Breast epithelium (tissue), 4 donors: ENCODE data around the gene CSMD2. TPM values are rescaled to one million over a fixed set of nuclear protein-coding genes. Genes with fewer than 3 reads are reported as not detected.

Source experiments
- DNase-seq, 2 donors: peaks; one replicate each; pipeline ENCODE4 v3.0.0-alpha.2; 2019; ENCODE audit warnings: low spot score in 2 of 2
- H3K27ac ChIP-seq, 2 donors: fragments of 200-600 bp; sonication (generic) in 1 of 2; one replicate each; pipeline ENCODE4 v1.5.1; 2016 to 2019; ENCODE audit warnings: mild to moderate bottlenecking in 1 of 2
- H3K27me3 ChIP-seq, 2 donors: fragments of 200-600 bp; sonication (generic) in 1 of 2; one replicate each; pipeline versions ENCODE4 v1.5.1 to v1.6.0; 2017 to 2019; ENCODE audit warnings: control low read depth in 1 of 2, mild to moderate bottlenecking in 1 of 2
- H3K36me3 ChIP-seq: fragments of 200-600 bp; one replicate; pipeline ENCODE4 v1.5.1; 2019
- H3K4me1 ChIP-seq, 2 donors: fragments of 200-600 bp; sonication (generic); one replicate each; pipeline ENCODE4 v1.5.1; 2016 to 2019; ENCODE audit warnings: control low read depth in 1 of 2
- H3K4me3 ChIP-seq, 3 donors: fragments of 200-600 bp; sonication (generic); 1 replicate in 2 of 3; 2 replicates in 1 of 3; pipeline ENCODE4 v1.5.1; 2016 to 2019; ENCODE audit warnings: mild to moderate bottlenecking in 3 of 3, moderate library complexity in 2 of 3
- H3K9me3 ChIP-seq, 2 donors: fragments of 200-600 bp; sonication (generic) in 1 of 2; one replicate each; pipeline ENCODE4 v1.5.1; 2016 to 2019; ENCODE audit warnings: control low read depth in 1 of 2
- CTCF ChIP-seq, 3 donors: fragments of 450-650 bp; IDR thresholded peaks; one replicate each; pipeline ENCODE4 v1.5.1; 2016 to 2017; ENCODE audit warnings: antibody characterized with exemption in 3 of 3, mild to moderate bottlenecking in 3 of 3, moderate library complexity in 3 of 3
- POLR2A ChIP-seq: fragments of 450-650 bp; IDR thresholded peaks from one replicate; pipeline ENCODE4 v1.6.1; 2016; ENCODE audit warnings: antibody characterized with exemption, mild to moderate bottlenecking, moderate library complexity
- POLR2AphosphoS5 ChIP-seq, 3 donors: sonication (generic); formaldehyde crosslinking; IDR thresholded peaks; one replicate each; pipeline ENCODE4 v1.6.1; 2017; ENCODE audit warnings: antibody characterized with exemption in 3 of 3
- intact Hi-C: fragments of 100-400 bp; cut with DNase I; formaldehyde crosslinking; loops from one replicate; pipeline ENCODE4 v1.15.1; 2023; ENCODE audit warnings: low total_unique reads
- total RNA-seq, 3 donors: library from RNA; depleted of rRNA; stranded (reverse); fragments of >200 nt; gene quantifications; one replicate each; pipeline ENCODE4 v1.1.0, GENCODE V29; 2016

The CSMD2 gene
- total RNA-seq, 3 donors from 2014 or later, result 0.33 to 2.6 (median 0.44) TPM

- intact Hi-C loops, result no loop called here
- H3K27me3 ChIP-seq, result no peaks in the 10 kb centered on the region
- H3K9me3 ChIP-seq, result no peaks in the 10 kb centered on the region
- H3K36me3 ChIP-seq, result no peaks in the 10 kb centered on the region
- TF ChIP-seq CTCF (IDR thresholded peaks at IDR 0.05) (no peak), POLR2A (no peak), POLR2AphosphoS5 (IDR thresholded peaks at IDR 0.05) (no peak)
- H3K27ac ChIP-seq, result no peak overlapping the region
- no peak overlapping the region for H3K4me3 ChIP-seq
- no peaks in the 10 kb centered on the region for H3K4me1 ChIP-seq
- no peak for DNase-seq
Observed at GRCh38 chr1:33814166-33814565, 350.9 kb downstream of the CSMD2 start.

GRCh38 chr1:33810571-33810970, 354.5 kb downstream of the CSMD2 start:
- intact Hi-C loops, result no loop called here
- no peaks in the 10 kb centered on the region for H3K27me3 ChIP-seq
- no peak for TF ChIP-seq POLR2AphosphoS5 (IDR thresholded peaks at IDR 0.05)
- no peak for TF ChIP-seq CTCF (IDR thresholded peaks at IDR 0.05)
- no peak for TF ChIP-seq POLR2A
- H3K27ac ChIP-seq, result no peak overlapping the region
- DNase-seq, result no peak
- no peak overlapping the region for H3K4me3 ChIP-seq
- no peaks in the 10 kb centered on the region for H3K36me3 ChIP-seq
- H3K9me3 ChIP-seq, result peaks cover 0 to 3% of the 10 kb centered on the region in 2 donors
- no peaks in the 10 kb centered on the region for H3K4me1 ChIP-seq

- DNase-seq, result no peak
- no peak overlapping the region for H3K27ac ChIP-seq
- intact Hi-C loops, result no loop called here
- peaks cover 0 to 3% of the 10 kb centered on the region in 2 donors for H3K9me3 ChIP-seq
- no peaks in the 10 kb centered on the region for H3K4me1 ChIP-seq
- no peak overlapping the region for H3K4me3 ChIP-seq
- no peaks in the 10 kb centered on the region for H3K36me3 ChIP-seq
- TF ChIP-seq POLR2AphosphoS5 (IDR thresholded peaks at IDR 0.05) (no peak), POLR2A (no peak), CTCF (IDR thresholded peaks at IDR 0.05) (no peak)
- no peaks in the 10 kb centered on the region for H3K27me3 ChIP-seq
Observed at GRCh38 chr1:33805988-33806387, 359.0 kb downstream of the CSMD2 start.

- no peaks in the 10 kb centered on the region for H3K27me3 ChIP-seq
- H3K9me3 ChIP-seq, result peaks cover 4 to 8% of the 10 kb centered on the region in 2 donors
- H3K4me3 ChIP-seq, result no peak overlapping the region
- H3K27ac ChIP-seq, result no peak overlapping the region
- no peaks in the 10 kb centered on the region for H3K4me1 ChIP-seq
- intact Hi-C loops, result no loop called here
- TF ChIP-seq CTCF (IDR thresholded peaks at IDR 0.05) (no peak), POLR2A (no peak), POLR2AphosphoS5 (IDR thresholded peaks at IDR 0.05) (no peak)
- no peaks in the 10 kb centered on the region for H3K36me3 ChIP-seq
- no peak for DNase-seq
Observed at GRCh38 chr1:33802268-33802667, 362.8 kb downstream of the CSMD2 start.

GRCh38 chr1:33797849-33798248, 367.2 kb downstream of the CSMD2 start:
- no peak for DNase-seq
- Histone ChIP-seq H3K4me3 (no peak overlapping the region), H3K27me3 (no peaks in the 10 kb centered on the region), H3K27ac (no peak overlapping the region), H3K4me1 (no peaks in the 10 kb centered on the region), H3K36me3 (no peaks in the 10 kb centered on the region), H3K9me3 (peaks cover 12 to 16% of the 10 kb centered on the region in 2 donors)
- TF ChIP-seq POLR2A (no peak), CTCF (IDR thresholded peaks at IDR 0.05) (no peak), POLR2AphosphoS5 (IDR thresholded peaks at IDR 0.05) (no peak)
- intact Hi-C loops, result no loop called here
